ENCODE measurements around the gene ZNF835. TPM values are rescaled to one million over a fixed set of nuclear protein-coding genes. Genes with fewer than 3 reads are reported as not detected.

Gene ZNF835
- total RNA-seq, 1 experiment from 2014 or later, result 0.07 TPM

DNA sequence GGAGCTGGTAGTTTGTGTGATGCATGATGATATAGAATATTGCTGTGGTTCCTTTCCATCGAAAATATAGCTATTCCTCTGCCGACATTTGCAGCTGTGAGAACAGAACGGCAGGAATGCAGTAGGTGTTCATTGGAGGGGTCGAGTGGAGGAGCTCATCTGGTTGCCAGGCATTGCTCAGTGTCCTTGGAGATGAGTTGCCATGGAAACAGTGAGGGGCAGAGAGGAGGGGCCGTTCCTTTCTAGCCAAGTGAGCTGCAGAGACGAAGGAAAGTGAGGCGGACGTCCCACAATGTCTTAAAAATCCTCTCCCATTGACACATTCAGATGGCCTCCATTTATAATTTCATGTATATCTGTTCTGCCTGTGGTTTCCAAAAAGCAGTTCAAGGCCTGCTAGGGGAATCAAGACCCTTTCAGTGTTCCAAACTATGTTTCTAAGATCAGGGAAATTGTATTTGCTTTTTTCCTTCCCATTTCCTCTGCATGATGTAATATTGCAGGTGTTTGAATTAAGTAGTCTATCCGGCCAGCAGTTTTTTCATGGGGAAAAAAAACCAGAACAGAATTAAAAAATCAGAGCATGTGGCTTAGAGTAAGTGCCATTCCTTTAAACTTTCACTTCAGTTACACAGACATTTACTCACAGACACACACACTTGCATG lies 41.2 kb upstream of the ZNF835 start:
- Histone ChIP-seq H3K4ac (ENCODE audit: low read depth, low read length) (no peak overlapping the region), H2BK120ac (ENCODE audit: low read depth, low read length, poor library complexity, severe bottlenecking) (no peak overlapping the region), H3K4me1 (ENCODE audit: insufficient read depth, low read length) (no peaks in the 10 kb centered on the region), H4K91ac (ENCODE audit: insufficient read length, low read depth, low read length) (no peak overlapping the region), H3K79me1 (ENCODE audit: insufficient read depth, low read depth, low read length, poor library complexity, severe bottlenecking) (no peaks in the 10 kb centered on the region), H2AFZ (ENCODE audit: low read length) (no peak overlapping the region), H2AK5ac (ENCODE audit: insufficient read length, low read length) (no peak overlapping the region), H3T11ph (ENCODE audit: low read length) (no peak overlapping the region), H4K5ac (ENCODE audit: insufficient read length, low read depth, low read length) (no peak overlapping the region), H3K14ac (ENCODE audit: insufficient read depth, low read length) (no peak overlapping the region), H3K56ac (ENCODE audit: insufficient read length, low read depth, low read length) (no peak overlapping the region), H3K9ac (ENCODE audit: extremely low read depth, insufficient read length, low read length) (no peak overlapping the region), H4K8ac (replicated peaks; ENCODE audit: insufficient read length, low read depth, low read length) (no peak overlapping the region), H3K4me2 (ENCODE audit: insufficient read depth, insufficient read length, low read length) (no peak overlapping the region), H3K23ac (ENCODE audit: insufficient read length, low read depth, low read length) (no peak overlapping the region), H4K20me1 (ENCODE audit: control insufficient read depth, insufficient read depth, insufficient read length) (no peaks in the 10 kb centered on the region), H3K27me3 (ENCODE audit: insufficient read depth, low read length) (no peaks in the 10 kb centered on the region), H3K23me2 (ENCODE audit: insufficient read length, low read depth, low read length, poor library complexity, severe bottlenecking) (no peaks in the 10 kb centered on the region), H3K27ac (ENCODE audit: insufficient read length, low read depth, low read length) (no peak overlapping the region), H2BK20ac (ENCODE audit: low read depth, low read length, poor library complexity, severe bottlenecking) (no peak overlapping the region), H3K9me3 (ENCODE audit: control insufficient read depth, low read depth, low read length) (peaks cover 76% of the 10 kb centered on the region), H2BK15ac (ENCODE audit: low read depth, low read length) (no peak overlapping the region), H3K79me2 (ENCODE audit: insufficient read depth, low read length) (no peaks in the 10 kb centered on the region), H2BK12ac (ENCODE audit: insufficient read length, low read depth, low read length) (no peak overlapping the region), H2BK5ac (ENCODE audit: insufficient read length, low read length) (no peak overlapping the region), H3K18ac (ENCODE audit: insufficient read length, low read depth, low read length) (no peak overlapping the region)
- H3K4me1 Mint-ChIP-seq, result no peaks in the 10 kb centered on the region
- H3K4me3 Mint-ChIP-seq, result no peak overlapping the region
- H3K9me3 Mint-ChIP-seq, result peaks cover 83 to 88% of the 10 kb centered on the region in 2 experiments
- no peak for DNase-seq
- TF ChIP-seq CTCF (conservative IDR thresholded peaks at IDR 0.05), result no peak
- H3K27ac Mint-ChIP-seq, result no peak overlapping the region
- peaks cover 15 to 34% (median 17%) of the 10 kb centered on the region in 3 experiments for H3K36me3 Mint-ChIP-seq (ENCODE audit: insufficient read depth in 1 of 3, low read depth in 3 of 3)
- peaks cover 2% of the 10 kb centered on the region; the same call in 1 of the 2 replicates for H3K27me3 Mint-ChIP-seq (ENCODE audit: low read depth)
- no CpG with 5 or more reads among the region's 9 CpGs for WGBS (ENCODE audit: extremely low coverage, insufficient read length, low lambda C conversion rate)
